Left lung (tissue), 10 donors: ENCODE measurements around the gene NOBOX. TPM values are rescaled to one million over a fixed set of nuclear protein-coding genes. Genes with fewer than 3 reads are reported as not detected.

Experiments used
- ATAC-seq: fragments of 200-7000 bp; cut with Tn5 transposase; one replicate; pipeline ENCODE4 v1.9.1; 2020; ENCODE audit warnings: moderate library complexity
- DNase-seq, 4 donors: peaks; one replicate each; pipeline ENCODE4 v3.0.0-alpha.2; 2013 to 2020
- H3K27ac ChIP-seq, 2 donors: fragments of 200-600 bp; sonication (generic) in 1 of 2; one replicate each; pipeline versions ENCODE4 v1.5.0 to v1.8.0; 2020 to 2021
- H3K27me3 ChIP-seq, 2 donors: fragments of 200-600 bp; sonication (generic) in 1 of 2; one replicate each; pipeline versions ENCODE4 v1.5.0 to v1.8.0; 2020 to 2021
- H3K36me3 ChIP-seq, 2 donors: fragments of 200-600 bp; sonication (generic) in 1 of 2; one replicate each; pipeline versions ENCODE4 v1.5.0 to v1.8.0; 2020 to 2021
- H3K4me1 ChIP-seq, 2 donors: fragments of 200-600 bp; one replicate each; pipeline ENCODE4 v1.8.0; 2021
- H3K4me3 ChIP-seq, 2 donors: fragments of 200-600 bp; sonication (generic) in 1 of 2; one replicate each; pipeline versions ENCODE4 v1.5.0 to v1.8.0; 2020 to 2021; ENCODE audit warnings: mild to moderate bottlenecking in 1 of 2
- H3K9me3 ChIP-seq, 2 donors: fragments of 200-600 bp; sonication (generic) in 1 of 2; one replicate each; pipeline versions ENCODE4 v1.5.0 to v1.8.0; 2020 to 2021
- CTCF ChIP-seq, 2 donors: fragments of 200-600 bp; sonication (generic) in 1 of 2; IDR thresholded peaks; one replicate each; pipeline versions ENCODE4 v1.5.0 to v1.8.0; 2021; ENCODE audit warnings: antibody characterized with exemption in 2 of 2
- intact Hi-C, 2 donors: fragments of 100-400 bp; cut with DNase I; formaldehyde crosslinking; loops; one replicate each; pipeline versions ENCODE4 v1.11.2 to v1.14.2; 2022
- polyA plus RNA-seq, 6 donors: library from polyadenylated mRNA; unstranded; fragments of 120-200 nt; gene quantifications; one replicate each; pipeline ENCODE4 v1.2.1, GENCODE V29; 2013; ENCODE audit not compliant: insufficient read length in 6 of 6
- total RNA-seq, 2 donors: library from RNA; stranded (reverse); fragmentation: NEBNext Ultra II Directional; extraction: Animal tissue kit (Norgen Biotek cat#: 25700); gene quantifications; one replicate each; pipeline ENCODE4 v1.2.1, GENCODE V29; 2021
- donor health status: DM: no; HTN: yes; CAD: no.
- donor health status: DM: no; HTN: no; CAD: no.

Gene NOBOX
- total and polyA plus RNA-seq, 8 donors = not detected

GRCh38 chr7:144398291-144398690, 5.2 kb downstream of the NOBOX start:
- Histone ChIP-seq H3K4me3 (no peak overlapping the region), H3K27me3 (no peaks in the 10 kb centered on the region), H3K27ac (no peak overlapping the region), H3K36me3 (no peaks in the 10 kb centered on the region), H3K4me1 (no peaks in the 10 kb centered on the region), H3K9me3 (no peaks in the 10 kb centered on the region)
- ATAC-seq (no peak), DNase-seq (no peak)
- intact Hi-C loops = no loop called here
- TF ChIP-seq CTCF (IDR thresholded peaks at IDR 0.05) = no peak

GRCh38 chr7:144397086-144397485, 6.4 kb downstream of the NOBOX start:
- H3K9me3 ChIP-seq = no peaks in the 10 kb centered on the region
- no peak overlapping the region for H3K27ac ChIP-seq
- intact Hi-C loops = no loop called here
- H3K36me3 ChIP-seq = no peaks in the 10 kb centered on the region
- no peaks in the 10 kb centered on the region for H3K4me1 ChIP-seq
- no peak for TF ChIP-seq CTCF (IDR thresholded peaks at IDR 0.05)
- H3K4me3 ChIP-seq = no peak overlapping the region
- DNase-seq (no peak), ATAC-seq (no peak)
- H3K27me3 ChIP-seq = no peaks in the 10 kb centered on the region

- H3K4me1 ChIP-seq = peaks cover 0 to 7% of the 10 kb centered on the region in 2 donors
- no peaks in the 10 kb centered on the region for H3K9me3 ChIP-seq
- peak in 2 of 4 donors; percentile 67 to 75 for DNase-seq
- H3K27me3 ChIP-seq = no peaks in the 10 kb centered on the region
- ATAC-seq = peak; percentile 92
- intact Hi-C loops = no loop called here
- no peaks in the 10 kb centered on the region for H3K36me3 ChIP-seq
- H3K4me3 ChIP-seq = no peak overlapping the region
- peak; percentile 51 to 59 for TF ChIP-seq CTCF (IDR thresholded peaks at IDR 0.05)
- no peak overlapping the region for H3K27ac ChIP-seq
These were observed 11.7 kb downstream of the NOBOX start for GRCh38 chr7:144391823-144392255.

GRCh38 chr7:144391014-144391413, 12.5 kb downstream of the NOBOX start:
- no peak for DNase-seq
- no peaks in the 10 kb centered on the region for H3K9me3 ChIP-seq
- H3K36me3 ChIP-seq = no peaks in the 10 kb centered on the region
- ATAC-seq = no peak
- H3K27me3 ChIP-seq = no peaks in the 10 kb centered on the region
- peaks cover 0 to 7% of the 10 kb centered on the region in 2 donors for H3K4me1 ChIP-seq
- intact Hi-C loops = no loop called here
- H3K27ac ChIP-seq = no peak overlapping the region
- H3K4me3 ChIP-seq = no peak overlapping the region
- no peak for TF ChIP-seq CTCF (IDR thresholded peaks at IDR 0.05)

GRCh38 chr7:144390481-144390880, 13.0 kb downstream of the NOBOX start:
- DNase-seq (no peak), ATAC-seq (no peak)
- H3K36me3 ChIP-seq = no peaks in the 10 kb centered on the region
- H3K4me1 ChIP-seq = peaks cover 0 to 7% of the 10 kb centered on the region in 2 donors
- H3K27me3 ChIP-seq = no peaks in the 10 kb centered on the region
- H3K27ac ChIP-seq = no peak overlapping the region
- H3K9me3 ChIP-seq = no peaks in the 10 kb centered on the region
- intact Hi-C loops = no loop called here
- no peak for TF ChIP-seq CTCF (IDR thresholded peaks at IDR 0.05)
- no peak overlapping the region for H3K4me3 ChIP-seq
